Measurements from ENCODE around the gene AATF.

The AATF gene

DNA sequence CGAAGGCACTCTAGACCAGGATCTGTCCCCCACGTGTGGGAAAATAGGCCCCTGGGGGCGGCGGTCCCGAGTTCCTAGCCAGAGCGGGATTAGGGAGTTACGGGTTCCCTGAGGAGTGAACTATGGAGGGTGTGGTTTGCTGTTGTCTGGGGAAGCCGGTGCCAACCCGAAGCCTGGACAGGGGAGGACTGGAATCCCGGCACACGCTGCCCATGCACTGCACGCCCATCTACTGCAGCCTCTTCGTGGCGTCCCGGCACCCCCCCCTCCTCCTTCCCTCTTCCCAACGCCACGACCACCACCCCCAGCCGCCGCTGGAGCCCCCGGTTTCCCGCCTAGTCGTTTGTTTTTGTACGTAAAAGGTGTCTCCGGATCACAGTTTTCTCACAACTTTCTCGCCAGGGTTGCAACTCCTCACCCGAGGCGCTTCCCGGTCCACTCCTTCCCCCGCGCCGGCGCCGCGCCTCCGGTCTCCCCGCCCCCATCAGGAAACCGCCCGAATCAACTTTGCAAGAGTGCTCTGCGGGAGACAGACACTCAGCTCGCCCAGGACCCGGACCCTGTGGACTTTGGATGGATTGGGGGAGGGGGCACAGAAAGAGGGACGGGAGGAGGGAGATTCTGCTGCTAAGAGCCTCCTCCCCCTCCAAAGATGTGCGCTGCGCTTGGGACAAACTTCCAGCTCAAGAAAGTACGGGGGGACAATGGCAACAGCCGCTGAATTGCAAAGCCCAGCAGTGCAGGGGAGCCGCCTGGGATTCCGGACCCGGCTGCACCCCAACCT lies 12.9 kb upstream of the AATF start:
- ChIA-PET POLR2A (ENCODE audit: low non-redundant PET) (no interaction called here), CTCF (no interaction called here)
- no peak overlapping the region for H3K27ac ChIP-seq
- TF ChIP-seq, protein P1, sequence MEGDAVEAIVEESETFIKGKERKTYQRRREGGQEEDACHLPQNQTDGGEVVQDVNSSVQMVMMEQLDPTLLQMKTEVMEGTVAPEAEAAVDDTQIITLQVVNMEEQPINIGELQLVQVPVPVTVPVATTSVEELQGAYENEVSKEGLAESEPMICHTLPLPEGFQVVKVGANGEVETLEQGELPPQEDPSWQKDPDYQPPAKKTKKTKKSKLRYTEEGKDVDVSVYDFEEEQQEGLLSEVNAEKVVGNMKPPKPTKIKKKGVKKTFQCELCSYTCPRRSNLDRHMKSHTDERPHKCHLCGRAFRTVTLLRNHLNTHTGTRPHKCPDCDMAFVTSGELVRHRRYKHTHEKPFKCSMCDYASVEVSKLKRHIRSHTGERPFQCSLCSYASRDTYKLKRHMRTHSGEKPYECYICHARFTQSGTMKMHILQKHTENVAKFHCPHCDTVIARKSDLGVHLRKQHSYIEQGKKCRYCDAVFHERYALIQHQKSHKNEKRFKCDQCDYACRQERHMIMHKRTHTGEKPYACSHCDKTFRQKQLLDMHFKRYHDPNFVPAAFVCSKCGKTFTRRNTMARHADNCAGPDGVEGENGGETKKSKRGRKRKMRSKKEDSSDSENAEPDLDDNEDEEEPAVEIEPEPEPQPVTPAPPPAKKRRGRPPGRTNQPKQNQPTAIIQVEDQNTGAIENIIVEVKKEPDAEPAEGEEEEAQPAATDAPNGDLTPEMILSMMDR (conservative IDR thresholded peaks at IDR 0.05; ENCODE audit: low read depth), result no peak
- no peak for DNase-seq (ENCODE audit: low spot score)

DNA sequence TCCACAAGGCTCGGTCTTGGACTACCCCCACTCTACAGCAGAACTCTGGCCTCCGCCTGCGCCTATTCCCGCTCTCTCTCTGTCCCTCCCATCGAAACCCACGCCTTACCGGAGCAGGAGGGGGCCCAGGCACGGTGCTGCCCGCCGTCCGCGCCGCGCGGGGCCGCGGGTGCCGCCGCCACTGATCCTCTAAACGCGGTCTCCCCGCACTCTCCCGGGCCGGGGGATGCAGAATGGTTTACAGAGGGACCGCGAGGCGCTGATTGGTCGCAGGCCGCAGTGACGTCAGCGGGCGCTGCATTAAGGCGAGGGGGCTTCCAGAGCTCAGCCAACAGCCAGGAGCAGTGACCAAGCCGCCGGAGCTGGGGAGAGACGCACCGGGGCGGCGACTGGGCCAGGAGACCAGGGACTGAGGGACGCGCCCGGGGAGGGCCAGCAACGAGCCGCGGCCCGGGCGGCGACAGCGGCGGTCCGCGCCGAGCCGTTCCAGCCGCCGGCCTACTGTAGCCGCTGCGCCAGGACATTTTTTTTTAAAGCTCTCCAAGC lies 12.2 kb upstream of the AATF start:
- no peak overlapping the region for H3K27ac ChIP-seq
- CTCF ChIA-PET, result no interaction called here
- no peak for DNase-seq (ENCODE audit: low spot score)
- POLR2A ChIA-PET (ENCODE audit: low non-redundant PET), result no interaction called here
- TF ChIP-seq, protein P1 (conservative IDR thresholded peaks at IDR 0.05; ENCODE audit: low read depth), result no peak

DNA sequence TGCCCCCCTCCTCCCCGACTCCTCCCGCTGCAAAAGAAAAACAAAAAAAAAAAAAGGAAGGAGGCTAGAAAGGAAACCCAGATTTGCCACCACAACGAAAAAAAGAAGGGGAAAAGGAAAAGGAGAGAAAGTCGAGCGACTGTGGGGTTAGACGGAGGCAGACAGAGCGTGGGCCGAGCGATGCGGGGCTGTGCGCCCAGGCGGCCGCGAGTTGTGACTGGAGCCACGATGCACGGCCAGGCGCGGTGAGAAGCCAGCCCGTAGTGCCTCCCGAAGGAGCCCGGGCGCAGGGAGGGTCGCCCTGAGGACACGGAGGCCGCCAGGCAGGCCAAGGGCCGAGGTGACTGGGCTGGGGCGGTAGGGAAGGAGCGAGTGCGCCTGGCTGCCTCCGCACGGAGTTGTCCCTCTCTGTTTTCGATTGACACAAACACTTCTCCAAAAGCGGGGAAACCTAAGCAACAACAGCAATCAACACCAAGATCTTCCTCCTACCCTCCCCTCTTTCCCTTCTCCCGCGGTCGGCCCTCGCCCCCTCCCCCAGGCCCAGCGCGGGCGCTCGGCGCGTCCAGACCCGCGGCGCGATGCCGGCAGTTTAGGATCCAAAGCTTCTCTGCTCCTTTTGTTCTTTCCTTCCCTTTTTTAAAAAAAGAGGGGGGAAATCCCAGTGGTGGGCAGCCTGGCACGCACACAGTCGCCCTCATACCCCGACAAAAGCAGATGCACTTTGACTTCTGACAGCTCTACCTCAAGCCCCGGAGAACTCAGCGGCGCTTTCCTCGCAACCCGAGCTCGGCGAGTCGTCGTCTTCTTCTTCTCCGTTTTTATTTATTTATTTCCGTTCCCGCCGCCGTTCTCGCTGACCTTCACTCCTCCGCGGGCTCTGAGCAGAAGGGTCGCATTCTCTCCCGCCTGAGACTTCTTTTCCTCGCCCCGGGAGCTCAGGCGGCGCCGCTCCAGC lies 11.5 kb upstream of the AATF start, which contains the start of gene LHX1:
Gene LHX1 (plus strand): TSS at position 475 of the 958 bp plus-strand sequence. CDS start 723 bp downstream, outside the sequence.
- POLR2A ChIA-PET (ENCODE audit: low non-redundant PET), result no interaction called here
- CTCF ChIA-PET, result no interaction called here
- TF ChIP-seq, protein P1 (conservative IDR thresholded peaks at IDR 0.05; ENCODE audit: low read depth), result no peak
- DNase-seq (ENCODE audit: low spot score), result no peak
- H3K27ac ChIP-seq, result no peak within 1 kb of the TSS

DNA sequence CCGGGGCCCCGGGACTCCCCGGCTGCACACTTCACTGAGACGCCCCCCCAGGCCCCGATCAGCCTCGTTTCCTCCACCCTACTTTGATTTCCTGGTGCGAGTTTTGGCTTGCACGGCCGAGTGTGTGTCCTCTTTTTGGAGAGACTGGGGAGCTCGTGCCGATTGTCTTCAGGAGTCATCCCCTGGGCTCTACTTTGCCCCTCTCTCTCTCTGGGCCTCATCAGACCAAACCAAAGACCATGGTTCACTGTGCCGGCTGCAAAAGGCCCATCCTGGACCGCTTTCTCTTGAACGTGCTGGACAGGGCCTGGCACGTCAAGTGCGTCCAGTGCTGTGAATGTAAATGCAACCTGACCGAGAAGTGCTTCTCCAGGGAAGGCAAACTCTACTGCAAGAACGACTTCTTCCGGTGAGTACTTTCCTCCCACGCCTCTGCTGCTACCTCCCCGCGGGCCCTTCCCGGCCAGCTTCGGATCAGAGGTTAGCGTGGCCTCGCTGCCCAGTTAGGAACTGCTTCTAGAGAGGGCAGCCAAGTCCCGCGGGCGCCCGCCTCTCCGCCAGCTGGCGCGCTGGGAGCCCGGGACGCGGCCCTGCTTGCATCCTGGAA lies 10.7 kb upstream of the AATF start:
- no peak for DNase-seq (ENCODE audit: low spot score)
- CTCF ChIA-PET, result interaction anchor here (0.6 to 0.7 kb wide), 2 partner anchors 10 to 313 kb away, joined by 3 to 7 read pairs; no protein-coding TSS in a partner anchor

DNA sequence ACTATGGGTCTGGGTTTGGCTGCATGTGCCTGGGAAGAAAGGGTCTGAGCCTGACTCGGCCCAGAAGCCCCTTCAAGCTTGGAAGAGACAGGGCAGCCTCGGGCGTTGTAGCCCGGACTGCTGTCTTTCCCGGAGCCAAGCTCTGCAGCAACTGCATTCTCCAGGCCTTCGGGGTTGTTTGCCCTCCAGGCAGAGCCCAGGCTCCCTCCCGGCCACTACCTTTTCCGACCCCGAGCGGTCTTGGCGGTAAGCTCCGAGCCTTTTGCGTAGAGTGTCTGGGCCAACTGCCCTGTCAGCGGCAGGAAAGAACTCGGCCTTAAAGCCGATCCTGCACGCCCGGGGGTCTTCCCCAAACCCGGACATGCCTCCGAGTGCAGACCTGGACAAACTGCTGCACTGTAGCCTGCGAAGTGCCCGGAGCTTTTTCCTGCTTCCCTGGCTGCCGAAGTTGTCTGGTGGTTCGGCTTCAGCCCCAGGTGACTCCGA lies 10.1 kb upstream of the AATF start:
- H3K27ac ChIP-seq, result no peak overlapping the region
- TF ChIP-seq, protein P1 (conservative IDR thresholded peaks at IDR 0.05; ENCODE audit: low read depth), result no peak
- ChIA-PET POLR2A (ENCODE audit: low non-redundant PET) (no interaction called here), CTCF (interaction anchor here (0.6 to 0.7 kb wide), 3 partner anchors 10 to 337 kb away, joined by 3 to 7 read pairs (median 3); partner anchors contain the start of gene MRM1)
- no peak for DNase-seq (ENCODE audit: low spot score)

More for the DNA sequence above, 10.7 kb upstream of the AATF start:
- no peak overlapping the region for H3K27ac ChIP-seq
- TF ChIP-seq, protein P1 (conservative IDR thresholded peaks at IDR 0.05; ENCODE audit: low read depth), result no peak
- POLR2A ChIA-PET (ENCODE audit: low non-redundant PET), result no interaction called here
